ENCODE data around the gene CDC5L. TPM values are rescaled to one million over a fixed set of nuclear protein-coding genes. Genes with fewer than 3 reads are reported as not detected.

CDC5L gene
- total and polyA plus RNA-seq, 2 of the 13 experiments (the other 11 are each of a cell fraction or from before 2014, with no cell fraction given), result 11.0 to 34.2 TPM

DNA sequence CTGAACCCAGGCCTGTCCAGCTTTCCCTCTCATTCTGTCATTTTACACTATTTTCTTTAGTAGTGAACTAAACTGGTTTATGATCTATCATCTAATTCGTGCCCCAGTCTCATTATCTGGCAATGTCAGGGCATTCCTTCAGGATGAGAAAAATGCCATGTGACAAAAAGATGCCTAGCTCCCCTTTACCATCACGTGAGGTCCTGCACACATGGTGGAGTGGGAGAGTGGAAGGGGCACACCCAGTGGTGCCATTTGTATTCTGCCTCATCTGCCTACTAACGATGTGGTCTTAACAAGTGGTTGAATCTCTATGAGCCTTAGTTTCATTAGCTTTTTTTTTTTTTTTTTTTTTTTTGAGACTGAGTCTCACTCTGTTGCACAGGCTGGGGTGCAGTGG is 41.2 kb downstream of the CDC5L start (continued):
- TF ChIP-seq ZNF326 (CRISPR knock-in tag; IDR thresholded peaks at IDR 0.05; ENCODE audit: borderline replicate concordance) (no peak), KDM5B (CRISPR knock-in tag; IDR thresholded peaks at IDR 0.05; ENCODE audit: borderline replicate concordance) (no peak), ZNF335 (CRISPR knock-in tag; IDR thresholded peaks at IDR 0.05) (no peak), GATA4 (IDR thresholded peaks at IDR 0.05; ENCODE audit: borderline replicate concordance, low read depth) (no peak), RBFOX2 (IDR thresholded peaks at IDR 0.05; ENCODE audit: low read depth, low read length) (no peak), SMAD1 (CRISPR knock-in tag; IDR thresholded peaks at IDR 0.05; ENCODE audit: borderline replicate concordance, low read depth) (no peak), MIXL1 (CRISPR knock-in tag; IDR thresholded peaks at IDR 0.05) (no peak)

DNA sequence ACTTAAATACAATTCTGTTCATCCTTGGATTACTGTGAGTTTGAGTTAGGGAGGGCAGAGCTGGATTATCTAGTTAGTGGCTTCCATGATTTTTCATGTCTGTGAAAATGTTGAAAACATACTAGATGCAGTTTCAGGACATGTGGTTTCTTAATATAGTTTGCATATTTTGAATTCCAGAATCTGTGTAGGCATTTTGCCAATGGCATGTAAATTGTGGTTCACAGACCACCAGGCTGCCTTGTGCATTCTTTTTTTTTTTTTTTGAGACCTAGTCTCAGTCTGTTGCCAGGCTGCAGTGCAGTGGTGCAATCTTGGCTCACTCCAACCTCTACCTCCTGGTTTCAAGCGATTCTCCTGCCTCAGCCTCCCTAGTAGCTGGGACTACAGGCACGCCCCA is 42.8 kb downstream of the CDC5L start:
- Histone ChIP-seq H3K4me1 (ENCODE audit: insufficient read depth, low read length) (no peaks in the 10 kb centered on the region), H3K9ac (ENCODE audit: insufficient read depth, low read depth, low read length) (no peak overlapping the region), H3K27me3 (ENCODE audit: control insufficient read depth in 1 of 2, insufficient read depth in 2 of 2, low read length in 2 of 2) (no peaks in the 10 kb centered on the region), H3K4me2 (ENCODE audit: low read depth, low read length) (no peak overlapping the region), H3K4me3 (replicated peaks in 1 of 3; ENCODE audit: insufficient read depth in 1 of 3, low read depth in 2 of 3, low read length in 3 of 3) (no peak overlapping the region), H3K79me2 (ENCODE audit: insufficient read depth, low read length) (no peaks in the 10 kb centered on the region), H3K9me3 (ENCODE audit: low read length) (no peaks in the 10 kb centered on the region), H2AFZ (ENCODE audit: low read length) (no peak overlapping the region), H4K20me1 (ENCODE audit: insufficient read depth, low read length) (peaks cover 6% of the 10 kb centered on the region), H3K36me3 (replicated peaks in 1 of 2; ENCODE audit: control insufficient read depth in 1 of 2, insufficient read depth in 2 of 2, low read length in 2 of 2) (peaks cover 19 to 57% of the 10 kb centered on the region in 2 experiments), H3K27ac (ENCODE audit: extremely low read length, insufficient read depth, low read length) (no peak overlapping the region)
- WGBS (ENCODE audit: low lambda C conversion rate), result 94% methylated on average over 2 of the region's 2 CpGs
- no peak for TF ChIP-seq PLRG1 (conservative IDR thresholded peaks at IDR 0.05)
- no peak for TF ChIP-seq NFYC (CRISPR knock-in tag; IDR thresholded peaks at IDR 0.05)
- TF ChIP-seq, protein P1, sequence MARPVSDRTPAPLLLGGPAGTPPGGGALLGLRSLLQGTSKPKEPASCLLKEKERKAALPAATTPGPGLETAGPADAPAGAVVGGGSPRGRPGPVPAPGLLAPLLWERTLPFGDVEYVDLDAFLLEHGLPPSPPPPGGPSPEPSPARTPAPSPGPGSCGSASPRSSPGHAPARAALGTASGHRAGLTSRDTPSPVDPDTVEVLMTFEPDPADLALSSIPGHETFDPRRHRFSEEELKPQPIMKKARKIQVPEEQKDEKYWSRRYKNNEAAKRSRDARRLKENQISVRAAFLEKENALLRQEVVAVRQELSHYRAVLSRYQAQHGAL (CRISPR knock-in tag; IDR thresholded peaks at IDR 0.05; ENCODE audit: not compliant biosample characterization), result no peak
- no peak for TF ChIP-seq MEIS1 (CRISPR knock-in tag; IDR thresholded peaks at IDR 0.05; ENCODE audit: borderline replicate concordance)
- no peak for TF ChIP-seq PRDM4 (CRISPR knock-in tag; IDR thresholded peaks at IDR 0.05; ENCODE audit: borderline replicate concordance)
- TF ChIP-seq, protein P2, sequence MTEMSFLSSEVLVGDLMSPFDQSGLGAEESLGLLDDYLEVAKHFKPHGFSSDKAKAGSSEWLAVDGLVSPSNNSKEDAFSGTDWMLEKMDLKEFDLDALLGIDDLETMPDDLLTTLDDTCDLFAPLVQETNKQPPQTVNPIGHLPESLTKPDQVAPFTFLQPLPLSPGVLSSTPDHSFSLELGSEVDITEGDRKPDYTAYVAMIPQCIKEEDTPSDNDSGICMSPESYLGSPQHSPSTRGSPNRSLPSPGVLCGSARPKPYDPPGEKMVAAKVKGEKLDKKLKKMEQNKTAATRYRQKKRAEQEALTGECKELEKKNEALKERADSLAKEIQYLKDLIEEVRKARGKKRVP (CRISPR knock-in tag; IDR thresholded peaks at IDR 0.05), result no peak
- TF ChIP-seq RFX5 (IDR thresholded peaks at IDR 0.05; ENCODE audit: low read depth, low read length), result no peak
- TF ChIP-seq MED13 (CRISPR knock-in tag; IDR thresholded peaks at IDR 0.05), result no peak
- TF ChIP-seq SNAPC2 (CRISPR knock-in tag; IDR thresholded peaks at IDR 0.05), result no peak
- ATAC-seq, result no peak; the same call in 2 of the 3 replicates
- intact Hi-C loops (cut with micrococcal nuclease; ENCODE audit: unreplicated experiment) (no loop called here), in situ Hi-C loops (cut with HindIII; ENCODE audit: extremely low pct_ligation_motif_present, low pct_unique_long_range_greater_than_20kb) (no loop called here)
- POLR2A ChIA-PET, result no interaction called here
- BruUV-seq (replicated peaks), result no TSS peak
- CTCF ChIA-PET (ENCODE audit: low intra/inter-chr PET ratio, low total read pairs), result interaction anchor here (2.1 kb wide), 1 partner anchor 26 kb away, joined by 24 read pairs; no protein-coding TSS in a partner anchor
- no peak for DNase-seq (ENCODE audit: low spot score)
- no peak for FAIRE-seq
